SH-SY5Y (cell line): ENCODE data around the gene EXOG.

Experiments
- GATA2 ChIP-seq: IDR thresholded peaks from 2 replicates; pipeline ENCODE4 v1.6.1; 2011; ENCODE audit warnings: mild to moderate bottlenecking, low read depth, low read length
- GATA3 ChIP-seq: IDR thresholded peaks from 2 replicates; pipeline ENCODE4 v1.6.1; 2011; ENCODE audit warnings: low read depth, mild to moderate bottlenecking, low read length, moderate library complexity

GRCh38 chr3:38465588-38466154 is 30.5 kb upstream of the EXOG start:
- no peak for TF ChIP-seq GATA2
- no peak for TF ChIP-seq GATA3
